ENCODE data around the gene CEP85.
"Not testable (repeated sequence)": the region's sequence is repeated elsewhere in the genome, so short reads cannot be mapped to it uniquely, and the experiment has no call there.

Gene CEP85

GRCh38 chr1:26307363-26307781 lies 73.4 kb downstream of the CEP85 start:
- DNase-seq (ENCODE audit: low spot score) = no peak
- peak overlapping the region in 1 of 2 donors; percentile 82 for H3K27ac ChIP-seq
- no peak for TF ChIP-seq CTCF (IDR thresholded peaks at IDR 0.05)
- H3K4me3 ChIP-seq = no peak overlapping the region

- not testable (repeated sequence) for H3K4me3 ChIP-seq
Observed at GRCh38 chr1:26307966-26308899, 74.2 kb downstream of the CEP85 start.

GRCh38 chr1:26314501-26314900 lies 80.5 kb downstream of the CEP85 start:
- no peak overlapping the region for H3K27ac ChIP-seq
- no peak for TF ChIP-seq CTCF (IDR thresholded peaks at IDR 0.05)
- no peak overlapping the region for H3K4me3 ChIP-seq
- DNase-seq (ENCODE audit: low spot score) = no peak

More at GRCh38 chr1:26307966-26308899, 74.2 kb downstream of the CEP85 start:
- H3K27ac ChIP-seq; DNase-seq (ENCODE audit: low spot score): not testable (repeated sequence)

GRCh38 chr1:26315874-26316850 lies 82.2 kb downstream of the CEP85 start:
- TF ChIP-seq CTCF (IDR thresholded peaks at IDR 0.05) = no peak
- DNase-seq (ENCODE audit: low spot score) = no peak
- H3K27ac ChIP-seq = no peak overlapping the region
- H3K4me3 ChIP-seq = no peak overlapping the region

GRCh38 chr1:26317146-26317545 lies 83.1 kb downstream of the CEP85 start:
- no peak for DNase-seq (ENCODE audit: low spot score)
- TF ChIP-seq CTCF (IDR thresholded peaks at IDR 0.05) = no peak
- Histone ChIP-seq H3K27ac (no peak overlapping the region), H3K4me3 (no peak overlapping the region)

GRCh38 chr1:26317612-26318337 lies 83.8 kb downstream of the CEP85 start, which contains the start of gene CD52:
TSS of gene CD52 (plus strand) at chr1:26317958. CDS start at chr1:26318018, 60 bp downstream.
- no peak for DNase-seq (ENCODE audit: low spot score)
- no peak within 1 kb of the TSS for H3K27ac ChIP-seq
- H3K4me3 ChIP-seq = no peak within 1 kb of the TSS

More at GRCh38 chr1:26317612-26318337, 83.8 kb downstream of the CEP85 start, which contains the start of gene CD52:
- no peak for TF ChIP-seq CTCF (IDR thresholded peaks at IDR 0.05)

All from coronary artery (tissue), 2 donors.